CD4-positive, alpha-beta T cell treated with Interleukin-17A for 4 hours (primary cell): ENCODE results near the gene WLS.
"Not testable (repeated sequence)": the region's sequence is repeated elsewhere in the genome, so short reads cannot be mapped to it uniquely, and the experiment has no call there.

Experiments used
- DNase-seq: peaks from one replicate; pipeline ENCODE4 v3.0.0-alpha.2; 2020; ENCODE audit warnings: mixed read lengths

The WLS gene

GRCh38 chr1:68197891-68198290, 34.4 kb downstream of the WLS start:
- DNase-seq = no peak

- DNase-seq = no peak
Measured at GRCh38 chr1:68197461-68197860, 34.9 kb downstream of the WLS start.

- DNase-seq = no peak
Measured at GRCh38 chr1:68196676-68197075, 35.6 kb downstream of the WLS start.

- DNase-seq = no peak
Measured at GRCh38 chr1:68191717-68192116, 40.6 kb downstream of the WLS start.

GRCh38 chr1:68188644-68189340, 43.5 kb downstream of the WLS start:
- DNase-seq = no peak

GRCh38 chr1:68188060-68188538, 44.2 kb downstream of the WLS start:
- no peak for DNase-seq

GRCh38 chr1:68185743-68186142, 46.6 kb downstream of the WLS start:
- DNase-seq = no peak

GRCh38 chr1:68183895-68184294, 48.4 kb downstream of the WLS start:
- no peak for DNase-seq

GRCh38 chr1:68181165-68181556, 51.2 kb downstream of the WLS start:
- no peak for DNase-seq

GRCh38 chr1:68180441-68181164, 51.7 kb downstream of the WLS start:
- no peak for DNase-seq

- no peak for DNase-seq
Measured at GRCh38 chr1:68178821-68179490, 53.4 kb downstream of the WLS start.

GRCh38 chr1:68175621-68176398, 56.5 kb downstream of the WLS start:
- DNase-seq = no peak

- DNase-seq = no peak
Measured at GRCh38 chr1:68174738-68175113, 57.6 kb downstream of the WLS start.

GRCh38 chr1:68173936-68174737, 58.2 kb downstream of the WLS start:
- DNase-seq = no peak

- DNase-seq = no peak
Measured at GRCh38 chr1:68173283-68173935, 58.9 kb downstream of the WLS start.

- not testable (repeated sequence) for DNase-seq
Measured at GRCh38 chr1:68171795-68172194, 60.5 kb downstream of the WLS start.

GRCh38 chr1:68168545-68169171, 63.7 kb downstream of the WLS start:
- no peak for DNase-seq

GRCh38 chr1:68167211-68167610, 65.1 kb downstream of the WLS start:
- no peak for DNase-seq

- DNase-seq = no peak
Measured at GRCh38 chr1:68166348-68166747, 66.0 kb downstream of the WLS start.

- no peak for DNase-seq
Measured at GRCh38 chr1:68165665-68166064, 66.7 kb downstream of the WLS start.

GRCh38 chr1:68164918-68165317, 67.4 kb downstream of the WLS start:
- DNase-seq = no peak
